K562 (cell line): Measurements from ENCODE around the gene CENPA. TPM values are rescaled to one million over a fixed set of nuclear protein-coding genes. Genes with fewer than 3 reads are reported as not detected.

ENCODE experiments used
- BCOR ChIP-seq: fragments of 450-650 bp; IDR thresholded peaks from 2 replicates; pipeline ENCODE4 v1.6.1; 2016
- DEAF1 ChIP-seq: fragments of 450-650 bp; formaldehyde crosslinking; IDR thresholded peaks from 2 replicates; pipeline ENCODE4 v1.4.0; 2020; ENCODE audit warnings: mild to moderate bottlenecking, moderate library complexity
- HDAC8 ChIP-seq: fragments of 450-650 bp; IDR thresholded peaks from 2 replicates; pipeline ENCODE4 v1.6.1; 2016; ENCODE audit warnings: mild to moderate bottlenecking, missing genetic modification characterization, moderate library complexity, missing compliant biosample characterization
- JUN ChIP-seq, 2 experiments: sonication (generic) in 1 of 2; formaldehyde crosslinking in 1 of 2; IDR thresholded peaks; 2 replicates each; pipeline versions ENCODE4 v1.6.1 to v1.8.0; 2012 to 2022; ENCODE audit warnings: borderline replicate concordance in 2 of 2, mild to moderate bottlenecking in 2 of 2, improper control_type of control experiment in 1 of 2, low read depth in 1 of 2, low read length in 1 of 2, missing genetic modification reagents in 1 of 2
- MECOM ChIP-seq: fragments of 250-450 bp; sonication (Bioruptor Pico); IDR thresholded peaks from 2 replicates; pipeline ENCODE4 v1.8.0; 2022; ENCODE audit warnings: inconsistent platforms
- NFRKB ChIP-seq: fragments of 450-650 bp; IDR thresholded peaks from 2 replicates; pipeline ENCODE4 v1.6.1; 2016; ENCODE audit warnings: low read depth
- POLR2G ChIP-seq: fragments of 200-400 bp; formaldehyde crosslinking; IDR thresholded peaks from 2 replicates; pipeline ENCODE4 v1.6.1; 2017; ENCODE audit warnings: low read depth, mild to moderate bottlenecking, antibody characterized with exemption, low read length, moderate library complexity
- RBM22 ChIP-seq: fragments of 200-400 bp; formaldehyde crosslinking; IDR thresholded peaks from 2 replicates; pipeline ENCODE4 v1.6.1; 2018; ENCODE audit warnings: low read length, low read depth; ENCODE audit not compliant: poor library complexity, severe bottlenecking
- SMARCA5 ChIP-seq: fragments of 450-650 bp; IDR thresholded peaks from 2 replicates; pipeline ENCODE4 v1.6.1; 2016
- VEZF1 ChIP-seq: fragments of 200-800 bp; sonication (Bioruptor generic); IDR thresholded peaks from 2 replicates; pipeline ENCODE4 v1.6.1; 2017; ENCODE audit warnings: missing genetic modification characterization, missing compliant biosample characterization
- ZBTB1 ChIP-seq: sonication (generic); formaldehyde crosslinking; IDR thresholded peaks from 2 replicates; pipeline ENCODE4 v1.8.1; 2023; ENCODE audit warnings: missing genetic modification reagents, low read depth, mild to moderate bottlenecking, borderline replicate concordance
- ZFX ChIP-seq: sonication (generic); formaldehyde crosslinking; IDR thresholded peaks from 2 replicates; pipeline ENCODE4 v1.8.0; 2022; ENCODE audit warnings: mild to moderate bottlenecking, missing genetic modification reagents, moderate library complexity
- ZNF184 ChIP-seq: sonication (generic); formaldehyde crosslinking; IDR thresholded peaks from 2 replicates; pipeline ENCODE4 v1.5.0; 2020; ENCODE audit warnings: missing genetic modification reagents
- polyA plus RNA-seq, 8 experiments: library from polyadenylated mRNA; depleted of rRNA in 4 of 8; stranded (reverse) in 5 of 8; unstranded in 3 of 8; fragments of >200 nt; fragmentation: Nextera tagmentation in 2 of 8; fragmentation: Illumina TruSeq in 1 of 8; extraction: Ambion mirVana in 2 of 8; extraction: Trizol in 1 of 8; gene quantifications; 2 replicates each; pipeline versions ENCODE4 v1.2.1 to v1.2.3, GENCODE V29; 2011 to 2014; ENCODE audit warnings: inconsistent platforms in 1 of 8, missing spikeins in 1 of 8
- total RNA-seq, 7 experiments: library from RNA; depleted of rRNA in 6 of 7; stranded (reverse); fragments of >200 nt in 6 of 7; fragmentation: Illumina TruSeq in 2 of 7; extraction: Trizol in 2 of 7; gene quantifications; 2 replicates each; pipeline versions ENCODE4 v1.2.1 to v1.2.3, GENCODE V29; 2011 to 2021; ENCODE audit warnings: low replicate concordance in 1 of 7
- TF ChIP-seq, protein P1 (sequence below): sonication (generic); formaldehyde crosslinking; IDR thresholded peaks from 2 replicates; pipeline ENCODE4 v1.8.0; 2023; ENCODE audit warnings: missing genetic modification reagents, mild to moderate bottlenecking, borderline replicate concordance
- TF ChIP-seq, protein P2 (sequence below): sonication (generic); formaldehyde crosslinking; IDR thresholded peaks from 2 replicates; pipeline ENCODE4 v1.8.1; 2023; ENCODE audit warnings: mild to moderate bottlenecking, missing genetic modification reagents

Gene CENPA
- total and polyA plus RNA-seq, 9 of the 15 experiments (the other 6 are each of a cell fraction or from before 2014, with no cell fraction given), result 11.3 to 61.7 (median 44.7) TPM

DNA sequence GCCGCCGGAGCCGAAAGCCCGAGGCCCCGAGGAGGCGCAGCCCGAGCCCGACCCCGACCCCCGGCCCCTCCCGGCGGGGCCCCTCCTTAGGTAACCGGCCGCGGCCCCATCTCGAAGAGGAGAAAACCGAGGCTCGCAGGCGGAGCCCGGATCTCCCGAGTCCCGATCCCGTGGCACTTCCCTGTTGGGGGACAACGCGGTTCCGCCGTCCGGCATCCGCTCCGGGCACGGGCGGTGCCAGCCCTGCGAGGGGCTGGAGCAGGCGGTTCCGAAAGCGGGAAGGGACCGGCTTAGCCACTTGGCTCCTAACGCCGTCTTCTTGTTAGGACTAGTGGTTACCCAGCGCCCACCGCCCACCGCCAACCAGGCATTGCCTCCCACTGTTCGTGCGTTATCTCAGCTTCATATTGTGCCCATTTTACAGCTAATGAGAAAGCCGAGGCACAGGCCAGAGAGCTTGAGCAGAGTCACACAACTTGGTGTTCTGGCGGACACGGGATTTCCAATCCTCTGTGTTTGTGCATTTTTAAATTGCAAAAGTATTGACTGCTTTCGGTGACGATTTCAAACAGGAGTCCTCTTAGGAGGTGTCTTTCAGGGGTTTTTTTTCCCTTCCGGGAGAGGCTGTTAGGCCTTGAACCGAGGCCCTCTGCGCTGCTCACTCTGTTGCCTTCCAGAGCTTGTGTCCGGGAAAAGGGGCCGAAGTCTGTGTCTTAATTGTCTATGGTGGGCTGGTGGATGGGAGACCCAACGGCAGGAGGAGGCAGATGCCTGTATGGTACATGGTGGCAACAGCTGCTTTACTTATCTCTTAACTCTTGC, 562 bp downstream of the CENPA start (continued):
- TF ChIP-seq, protein P1, sequence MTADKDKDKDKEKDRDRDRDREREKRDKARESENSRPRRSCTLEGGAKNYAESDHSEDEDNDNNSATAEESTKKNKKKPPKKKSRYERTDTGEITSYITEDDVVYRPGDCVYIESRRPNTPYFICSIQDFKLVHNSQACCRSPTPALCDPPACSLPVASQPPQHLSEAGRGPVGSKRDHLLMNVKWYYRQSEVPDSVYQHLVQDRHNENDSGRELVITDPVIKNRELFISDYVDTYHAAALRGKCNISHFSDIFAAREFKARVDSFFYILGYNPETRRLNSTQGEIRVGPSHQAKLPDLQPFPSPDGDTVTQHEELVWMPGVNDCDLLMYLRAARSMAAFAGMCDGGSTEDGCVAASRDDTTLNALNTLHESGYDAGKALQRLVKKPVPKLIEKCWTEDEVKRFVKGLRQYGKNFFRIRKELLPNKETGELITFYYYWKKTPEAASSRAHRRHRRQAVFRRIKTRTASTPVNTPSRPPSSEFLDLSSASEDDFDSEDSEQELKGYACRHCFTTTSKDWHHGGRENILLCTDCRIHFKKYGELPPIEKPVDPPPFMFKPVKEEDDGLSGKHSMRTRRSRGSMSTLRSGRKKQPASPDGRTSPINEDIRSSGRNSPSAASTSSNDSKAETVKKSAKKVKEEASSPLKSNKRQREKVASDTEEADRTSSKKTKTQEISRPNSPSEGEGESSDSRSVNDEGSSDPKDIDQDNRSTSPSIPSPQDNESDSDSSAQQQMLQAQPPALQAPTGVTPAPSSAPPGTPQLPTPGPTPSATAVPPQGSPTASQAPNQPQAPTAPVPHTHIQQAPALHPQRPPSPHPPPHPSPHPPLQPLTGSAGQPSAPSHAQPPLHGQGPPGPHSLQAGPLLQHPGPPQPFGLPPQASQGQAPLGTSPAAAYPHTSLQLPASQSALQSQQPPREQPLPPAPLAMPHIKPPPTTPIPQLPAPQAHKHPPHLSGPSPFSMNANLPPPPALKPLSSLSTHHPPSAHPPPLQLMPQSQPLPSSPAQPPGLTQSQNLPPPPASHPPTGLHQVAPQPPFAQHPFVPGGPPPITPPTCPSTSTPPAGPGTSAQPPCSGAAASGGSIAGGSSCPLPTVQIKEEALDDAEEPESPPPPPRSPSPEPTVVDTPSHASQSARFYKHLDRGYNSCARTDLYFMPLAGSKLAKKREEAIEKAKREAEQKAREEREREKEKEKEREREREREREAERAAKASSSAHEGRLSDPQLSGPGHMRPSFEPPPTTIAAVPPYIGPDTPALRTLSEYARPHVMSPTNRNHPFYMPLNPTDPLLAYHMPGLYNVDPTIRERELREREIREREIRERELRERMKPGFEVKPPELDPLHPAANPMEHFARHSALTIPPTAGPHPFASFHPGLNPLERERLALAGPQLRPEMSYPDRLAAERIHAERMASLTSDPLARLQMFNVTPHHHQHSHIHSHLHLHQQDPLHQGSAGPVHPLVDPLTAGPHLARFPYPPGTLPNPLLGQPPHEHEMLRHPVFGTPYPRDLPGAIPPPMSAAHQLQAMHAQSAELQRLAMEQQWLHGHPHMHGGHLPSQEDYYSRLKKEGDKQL (CRISPR knock-in tag), result 0 out of 2 replicates have a peak, but pooled peaks have one; percentile 46
- 0 out of 2 replicates have a peak, but pooled peaks have one; percentile 43 for TF ChIP-seq NFRKB
- no peak for TF ChIP-seq JUN (IDR thresholded peaks at IDR 0.05; ENCODE audit: borderline replicate concordance, low read depth, low read length)
- TF ChIP-seq JUN (CRISPR knock-in tag; IDR thresholded peaks at IDR 0.05; ENCODE audit: borderline replicate concordance), result peak; percentile 77; the same call in 1 of the 2 replicates
- TF ChIP-seq, protein P2, sequence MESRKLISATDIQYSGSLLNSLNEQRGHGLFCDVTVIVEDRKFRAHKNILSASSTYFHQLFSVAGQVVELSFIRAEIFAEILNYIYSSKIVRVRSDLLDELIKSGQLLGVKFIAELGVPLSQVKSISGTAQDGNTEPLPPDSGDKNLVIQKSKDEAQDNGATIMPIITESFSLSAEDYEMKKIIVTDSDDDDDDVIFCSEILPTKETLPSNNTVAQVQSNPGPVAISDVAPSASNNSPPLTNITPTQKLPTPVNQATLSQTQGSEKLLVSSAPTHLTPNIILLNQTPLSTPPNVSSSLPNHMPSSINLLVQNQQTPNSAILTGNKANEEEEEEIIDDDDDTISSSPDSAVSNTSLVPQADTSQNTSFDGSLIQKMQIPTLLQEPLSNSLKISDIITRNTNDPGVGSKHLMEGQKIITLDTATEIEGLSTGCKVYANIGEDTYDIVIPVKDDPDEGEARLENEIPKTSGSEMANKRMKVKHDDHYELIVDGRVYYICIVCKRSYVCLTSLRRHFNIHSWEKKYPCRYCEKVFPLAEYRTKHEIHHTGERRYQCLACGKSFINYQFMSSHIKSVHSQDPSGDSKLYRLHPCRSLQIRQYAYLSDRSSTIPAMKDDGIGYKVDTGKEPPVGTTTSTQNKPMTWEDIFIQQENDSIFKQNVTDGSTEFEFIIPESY (CRISPR knock-in tag), result peak; percentile 9; the same call in 1 of the 2 replicates
- 0 out of 2 replicates have a peak, but pooled peaks have one; percentile 11 for TF ChIP-seq SMARCA5
- peak; percentile 61 for TF ChIP-seq BCOR
- TF ChIP-seq ZNF184, result no peak
- TF ChIP-seq POLR2G, result peak; percentile 86
- TF ChIP-seq VEZF1 (CRISPR knock-in tag), result peak; percentile 33
- TF ChIP-seq DEAF1 (CRISPR knock-in tag), result no peak
- peak; percentile 43; the same call in 1 of the 2 replicates for TF ChIP-seq ZFX
- 0 out of 2 replicates have a peak, but pooled peaks have one; percentile 10 for TF ChIP-seq MECOM (CRISPR knock-in tag)
- peak; percentile 86 for TF ChIP-seq RBM22
- no peak for TF ChIP-seq HDAC8 (tag)
- 0 out of 2 replicates have a peak, but pooled peaks have one; percentile 47 for TF ChIP-seq ZBTB1 (CRISPR knock-in tag)
